HG03442 (cell line): ENCODE measurements around the gene DSG4.
"Not testable (repeated sequence)": the region's sequence is repeated elsewhere in the genome, so short reads cannot be mapped to it uniquely, and the experiment has no call there.

Source experiments
- ATAC-seq: cut with Tn5 transposase; IDR thresholded peaks from one replicate; pipeline ENCODE4 v1.9.1; 2021; ENCODE audit warnings: mild to moderate bottlenecking, moderate library complexity; ENCODE audit not compliant: unreplicated experiment

The DSG4 gene

GRCh38 chr18:31376477-31376876 lies at the start of gene DSG4:
TSS of gene DSG4 (plus strand) at chr18:31376777. CDS start at chr18:31376912, 135 bp downstream.
- no peak for ATAC-seq

- ATAC-seq: no peak
These were observed 46.7 kb upstream of the DSG4 start for GRCh38 chr18:31329787-31330438.

GRCh38 chr18:31343454-31343853 lies 33.1 kb upstream of the DSG4 start:
- ATAC-seq: no peak

- not testable (repeated sequence) for ATAC-seq
These were observed 23.2 kb upstream of the DSG4 start for GRCh38 chr18:31353336-31353735.

GRCh38 chr18:31354990-31355389 lies 21.6 kb upstream of the DSG4 start:
- no peak for ATAC-seq

- ATAC-seq: no peak
These were observed 20.6 kb upstream of the DSG4 start for GRCh38 chr18:31356025-31356424.

- ATAC-seq: no peak
These were observed 12.4 kb upstream of the DSG4 start for GRCh38 chr18:31364190-31364589.

GRCh38 chr18:31369478-31369877 lies 7.1 kb upstream of the DSG4 start:
- ATAC-seq: no peak

GRCh38 chr18:31371989-31372388 lies 4.6 kb upstream of the DSG4 start:
- ATAC-seq: no peak

- no peak for ATAC-seq
These were observed 2.9 kb upstream of the DSG4 start for GRCh38 chr18:31373641-31374040.

- no peak for ATAC-seq
These were observed 4.3 kb downstream of the DSG4 start for GRCh38 chr18:31380912-31381311.

GRCh38 chr18:31382107-31382506 lies 5.5 kb downstream of the DSG4 start:
- ATAC-seq: no peak

GRCh38 chr18:31386741-31387140 lies 10.2 kb downstream of the DSG4 start:
- no peak for ATAC-seq

GRCh38 chr18:31393286-31393685 lies 16.7 kb downstream of the DSG4 start:
- no peak for ATAC-seq

- no peak for ATAC-seq
These were observed 20.4 kb downstream of the DSG4 start for GRCh38 chr18:31396796-31397612.

- ATAC-seq: no peak
These were observed 21.6 kb downstream of the DSG4 start for GRCh38 chr18:31398191-31398590.

- ATAC-seq: no peak
These were observed 22.9 kb downstream of the DSG4 start for GRCh38 chr18:31399306-31400032.

GRCh38 chr18:31401156-31402025 lies 24.8 kb downstream of the DSG4 start:
- no peak for ATAC-seq

GRCh38 chr18:31402026-31402373 lies 25.4 kb downstream of the DSG4 start:
- no peak for ATAC-seq

GRCh38 chr18:31403409-31403808 lies 26.8 kb downstream of the DSG4 start:
- ATAC-seq: no peak

GRCh38 chr18:31407649-31408048 lies 31.1 kb downstream of the DSG4 start:
- ATAC-seq: no peak
